ENCODE results near the gene TMEM44. TPM values are rescaled to one million over a fixed set of nuclear protein-coding genes. Genes with fewer than 3 reads are reported as not detected.

The TMEM44 gene
- total RNA-seq, 3 donors from 2014 or later (not counting 1 experiment from before 2014, with no cell fraction given), result 2.1 to 3.0 (median 2.8) TPM

GRCh38 chr3:194543550-194543949 is 89.7 kb downstream of the TMEM44 start:
- Histone ChIP-seq H3K4me3 (ENCODE audit: low read length) (no peak overlapping the region), H3K27ac (ENCODE audit: low read length) (no peak overlapping the region), H3K27me3 (ENCODE audit: control insufficient read depth, insufficient read depth, low read length) (no peaks in the 10 kb centered on the region), H3K4me1 (ENCODE audit: control insufficient read depth, insufficient read depth, low read length) (no peaks in the 10 kb centered on the region), H3K36me3 (ENCODE audit: control insufficient read depth, insufficient read depth, low read length) (no peaks in the 10 kb centered on the region), H3K9me3 (ENCODE audit: control insufficient read depth, insufficient read depth, low read length) (no peaks in the 10 kb centered on the region)
- no peak for TF ChIP-seq CTCF (IDR thresholded peaks at IDR 0.05)
- H3K9me3 Mint-ChIP-seq, result no peaks in the 10 kb centered on the region
- H3K4me1 Mint-ChIP-seq, result peaks cover 2 to 8% of the 10 kb centered on the region in 2 donors
- H3K4me3 Mint-ChIP-seq, result no peak overlapping the region
- ATAC-seq, result no peak
- H3K27me3 Mint-ChIP-seq (ENCODE audit: low read depth in 2 of 2), result no peaks in the 10 kb centered on the region
- WGBS (ENCODE audit: insufficient coverage), result 87% methylated on average over 8 of the region's 8 CpGs
- H3K27ac Mint-ChIP-seq, result no peak overlapping the region
- DNase-seq, result no peak
- no peaks in the 10 kb centered on the region for H3K36me3 Mint-ChIP-seq
- intact Hi-C loops (cut with micrococcal nuclease), result no loop called here

- no peaks in the 10 kb centered on the region for H3K36me3 Mint-ChIP-seq
- Histone ChIP-seq H3K9me3 (ENCODE audit: control insufficient read depth, insufficient read depth, low read length) (no peaks in the 10 kb centered on the region), H3K27me3 (ENCODE audit: control insufficient read depth, insufficient read depth, low read length) (no peaks in the 10 kb centered on the region), H3K27ac (ENCODE audit: low read length) (no peak overlapping the region), H3K4me1 (ENCODE audit: control insufficient read depth, insufficient read depth, low read length) (no peaks in the 10 kb centered on the region), H3K36me3 (ENCODE audit: control insufficient read depth, insufficient read depth, low read length) (no peaks in the 10 kb centered on the region), H3K4me3 (ENCODE audit: low read length) (no peak overlapping the region)
- WGBS (ENCODE audit: insufficient coverage), result 84% methylated on average over 8 of the region's 8 CpGs
- DNase-seq (no peak), ATAC-seq (no peak)
- H3K9me3 Mint-ChIP-seq, result no peaks in the 10 kb centered on the region
- no peak overlapping the region for H3K4me3 Mint-ChIP-seq
- H3K27me3 Mint-ChIP-seq (ENCODE audit: low read depth in 2 of 2), result no peaks in the 10 kb centered on the region
- peaks cover 0 to 6% of the 10 kb centered on the region in 2 donors for H3K4me1 Mint-ChIP-seq
- H3K27ac Mint-ChIP-seq, result no peak overlapping the region
- TF ChIP-seq CTCF (IDR thresholded peaks at IDR 0.05), result no peak
- intact Hi-C loops (cut with micrococcal nuclease), result no loop called here
These were observed 91.7 kb downstream of the TMEM44 start for GRCh38 chr3:194541483-194541882.

GRCh38 chr3:194540274-194540905 is 92.8 kb downstream of the TMEM44 start:
- ATAC-seq (no peak), DNase-seq (peak in 1 of 2 donors; percentile 25)
- no peaks in the 10 kb centered on the region for H3K36me3 Mint-ChIP-seq
- no peak overlapping the region for H3K27ac Mint-ChIP-seq
- no peak overlapping the region for H3K4me3 Mint-ChIP-seq
- H3K9me3 Mint-ChIP-seq, result no peaks in the 10 kb centered on the region
- 53% methylated on average over 8 of the region's 8 CpGs for WGBS (ENCODE audit: insufficient coverage)
- H3K4me3 ChIP-seq (ENCODE audit: low read length), result no peak overlapping the region
- no peaks in the 10 kb centered on the region for H3K4me1 ChIP-seq (ENCODE audit: control insufficient read depth, insufficient read depth, low read length)
- H3K27me3 ChIP-seq (ENCODE audit: control insufficient read depth, insufficient read depth, low read length), result no peaks in the 10 kb centered on the region
- peaks cover 0 to 6% of the 10 kb centered on the region in 2 donors for H3K4me1 Mint-ChIP-seq
- no peaks in the 10 kb centered on the region for H3K27me3 Mint-ChIP-seq (ENCODE audit: low read depth in 2 of 2)
- H3K27ac ChIP-seq (ENCODE audit: low read length), result no peak overlapping the region
- no peaks in the 10 kb centered on the region for H3K36me3 ChIP-seq (ENCODE audit: control insufficient read depth, insufficient read depth, low read length)
- intact Hi-C loops (cut with micrococcal nuclease), result no loop called here
- no peak for TF ChIP-seq CTCF (IDR thresholded peaks at IDR 0.05)
- no peaks in the 10 kb centered on the region for H3K9me3 ChIP-seq (ENCODE audit: control insufficient read depth, insufficient read depth, low read length)

- DNase-seq (no peak), ATAC-seq (no peak)
- no peak overlapping the region for H3K27ac Mint-ChIP-seq
- Histone ChIP-seq H3K27me3 (ENCODE audit: control insufficient read depth, insufficient read depth, low read length) (no peaks in the 10 kb centered on the region), H3K36me3 (ENCODE audit: control insufficient read depth, insufficient read depth, low read length) (no peaks in the 10 kb centered on the region), H3K4me3 (ENCODE audit: low read length) (no peak overlapping the region), H3K27ac (ENCODE audit: low read length) (no peak overlapping the region), H3K4me1 (ENCODE audit: control insufficient read depth, insufficient read depth, low read length) (no peaks in the 10 kb centered on the region), H3K9me3 (ENCODE audit: control insufficient read depth, insufficient read depth, low read length) (no peaks in the 10 kb centered on the region)
- WGBS (ENCODE audit: insufficient coverage), result 95% methylated on average over 3 of the region's 3 CpGs
- intact Hi-C loops (cut with micrococcal nuclease), result no loop called here
- no peaks in the 10 kb centered on the region for H3K9me3 Mint-ChIP-seq
- H3K27me3 Mint-ChIP-seq (ENCODE audit: low read depth in 2 of 2), result no peaks in the 10 kb centered on the region
- TF ChIP-seq CTCF (IDR thresholded peaks at IDR 0.05), result no peak
- no peaks in the 10 kb centered on the region for H3K36me3 Mint-ChIP-seq
- H3K4me3 Mint-ChIP-seq, result no peak overlapping the region
- peaks cover 0 to 6% of the 10 kb centered on the region in 2 donors for H3K4me1 Mint-ChIP-seq
These were observed 93.7 kb downstream of the TMEM44 start for GRCh38 chr3:194539498-194539897.
